Left ventricle myocardium superior (tissue), 1 donor: Measurements from ENCODE around the gene MBOAT2. TPM values are rescaled to one million over a fixed set of nuclear protein-coding genes. Genes with fewer than 3 reads are reported as not detected.
"Not testable (repeated sequence)": the region's sequence is repeated elsewhere in the genome, so short reads cannot be mapped to it uniquely, and the experiment has no call there.

Experiments
- ATAC-seq: fragments of 200-7000 bp; cut with Tn5 transposase; one replicate; pipeline ENCODE4 v1.9.1; 2020; ENCODE audit warnings: mild to moderate bottlenecking, moderate library complexity
- DNase-seq: peaks from one replicate; pipeline ENCODE4 v3.0.0-alpha.2; 2020
- intact Hi-C: fragments of 100-400 bp; cut with micrococcal nuclease; formaldehyde crosslinking; loops from one replicate; pipeline ENCODE4 v1.11.0; 2022
- total RNA-seq: library from RNA; stranded (reverse); fragmentation: NEBNext Ultra II Directional; extraction: Animal tissue kit (Norgen Biotek cat#: 25700); gene quantifications from one replicate; pipeline ENCODE4 v1.2.1, GENCODE V29; 2021
- donor health status: DM: no; HTN: yes; CAD: no; lungs with severe emphysema.

Gene MBOAT2
- total RNA-seq, 1 donor from 2014 or later: 15.5 TPM

DNA sequence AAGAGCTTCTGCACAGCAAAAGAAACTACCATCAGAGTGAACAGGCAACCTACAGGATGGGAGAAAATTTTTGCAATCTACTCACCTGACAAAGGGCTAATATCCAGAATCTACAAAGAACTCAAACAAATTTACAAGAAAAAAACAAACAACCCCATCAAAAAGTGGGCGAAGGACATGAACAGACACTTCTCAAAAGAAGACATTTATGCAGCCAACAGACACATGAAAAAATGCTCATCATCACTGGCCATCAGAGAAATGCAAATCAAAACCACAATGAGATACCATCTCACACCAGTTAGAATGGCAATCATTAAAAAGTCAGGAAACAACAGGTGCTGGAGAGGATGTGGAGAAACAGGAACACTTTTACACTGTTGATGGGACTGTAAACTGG is 30.9 kb downstream of the MBOAT2 start:
- intact Hi-C loops, DNase-seq, ATAC-seq: not testable (repeated sequence)

DNA sequence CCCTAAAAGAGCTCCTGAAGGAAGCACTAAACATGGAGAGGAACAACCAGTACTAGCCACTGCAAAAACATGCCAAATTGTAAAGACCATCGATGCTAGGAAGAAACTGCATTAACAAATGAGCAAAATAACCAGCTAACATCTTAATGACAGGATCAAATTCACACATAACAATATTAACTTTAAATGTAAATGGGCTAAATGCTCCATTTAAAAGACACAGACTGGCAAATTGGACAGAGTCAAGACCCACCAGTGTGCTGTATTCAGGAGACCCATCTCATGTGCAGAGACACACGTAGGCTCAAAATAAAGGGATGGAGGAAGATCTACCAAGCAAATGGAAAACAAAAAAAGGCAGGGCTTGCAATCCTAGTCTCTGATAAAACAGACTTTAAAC is 34.1 kb downstream of the MBOAT2 start:
- ATAC-seq, intact Hi-C loops, DNase-seq: not testable (repeated sequence)

DNA sequence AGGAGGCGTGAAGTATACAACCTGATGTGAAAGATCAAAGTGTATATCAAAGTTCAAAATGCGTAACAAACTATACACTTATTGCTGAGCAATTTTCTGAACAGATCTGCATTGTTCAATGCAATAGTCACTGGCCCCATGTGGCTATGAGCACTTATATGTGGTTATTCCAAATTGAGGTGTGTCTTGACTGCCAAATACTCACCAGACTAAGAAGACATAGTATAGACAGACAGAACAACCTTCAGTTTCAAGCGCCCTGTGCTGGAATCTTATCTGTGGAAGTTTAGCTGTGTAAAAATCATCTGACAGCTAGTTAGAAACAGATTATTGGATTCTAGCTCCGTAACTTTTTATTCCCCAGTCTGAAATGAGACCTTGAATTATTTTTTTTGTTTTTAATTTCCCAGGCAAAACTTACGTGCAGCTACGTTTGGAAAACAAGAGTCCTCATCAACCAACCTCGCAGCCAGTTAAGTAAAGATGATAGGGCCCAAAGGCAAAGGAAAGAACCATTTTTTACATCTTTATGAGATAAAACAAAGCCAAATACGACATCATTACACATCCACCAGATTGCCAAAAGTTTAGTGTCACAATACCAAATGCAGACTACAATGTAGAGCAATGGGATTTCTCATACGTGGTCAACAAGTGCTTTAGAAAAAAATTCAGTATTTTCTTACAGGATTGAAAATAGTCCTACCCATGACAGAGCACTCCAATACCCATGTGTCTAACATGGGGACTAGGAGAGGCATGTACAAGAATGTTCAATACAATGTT is 37.2 kb downstream of the MBOAT2 start:
- intact Hi-C loops: no loop called here
- ATAC-seq (no peak), DNase-seq (no peak)

DNA sequence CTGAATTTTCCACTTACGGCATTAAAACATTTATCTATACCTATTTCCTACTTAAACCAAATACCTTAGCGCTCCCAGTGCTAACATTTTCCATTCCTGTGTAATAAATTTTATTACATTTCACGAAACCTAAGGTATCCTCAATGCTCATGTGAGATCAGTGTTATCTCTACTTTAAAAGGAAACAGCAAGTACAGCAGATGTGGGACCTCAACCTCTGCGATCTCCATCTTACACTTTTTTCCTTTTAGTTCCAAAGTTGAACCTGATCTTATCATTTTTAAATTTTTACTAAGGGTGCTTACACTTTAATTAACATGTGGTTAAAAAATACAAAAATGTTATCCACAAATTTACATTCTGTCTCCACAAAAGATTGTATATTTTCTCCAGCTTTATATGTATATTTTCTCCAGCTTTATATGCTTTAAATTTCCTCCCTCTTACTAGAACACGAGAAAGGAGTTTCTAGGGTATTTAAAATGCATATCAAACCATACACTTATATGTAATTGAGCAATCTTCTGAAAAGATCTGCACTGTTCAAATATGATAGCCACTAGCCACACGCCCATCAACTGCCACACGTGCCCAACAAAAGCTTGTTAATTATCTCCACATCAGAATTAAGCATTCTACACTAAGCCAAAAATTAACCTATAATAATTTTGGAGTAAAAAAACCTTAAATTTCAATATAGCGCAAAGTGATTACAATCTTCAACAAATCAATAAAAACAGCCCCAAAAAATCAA is 38.1 kb downstream of the MBOAT2 start:
- intact Hi-C loops: no loop called here
- no peak for DNase-seq
- ATAC-seq: no peak

DNA sequence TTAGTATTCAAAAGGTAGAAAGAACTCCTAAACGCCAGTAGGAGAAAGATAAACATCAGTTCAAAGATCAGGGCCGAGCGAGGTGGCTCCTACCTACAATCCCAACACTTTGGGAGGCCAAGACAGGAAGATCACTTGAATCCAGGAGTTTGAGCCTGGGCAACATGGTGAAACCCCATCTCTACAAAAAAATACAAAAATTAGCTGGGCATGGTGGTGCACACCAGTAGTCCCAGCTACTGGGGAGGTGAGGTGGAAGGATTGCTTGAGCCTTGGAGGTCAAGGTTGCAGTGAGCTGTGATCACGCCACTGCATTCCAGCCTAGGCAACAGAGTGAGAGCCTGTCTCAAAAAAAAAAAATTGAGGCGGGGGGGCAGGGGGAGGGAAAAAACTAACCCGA is 40.6 kb downstream of the MBOAT2 start:
- intact Hi-C loops: no loop called here
- DNase-seq: no peak
- no peak for ATAC-seq

DNA sequence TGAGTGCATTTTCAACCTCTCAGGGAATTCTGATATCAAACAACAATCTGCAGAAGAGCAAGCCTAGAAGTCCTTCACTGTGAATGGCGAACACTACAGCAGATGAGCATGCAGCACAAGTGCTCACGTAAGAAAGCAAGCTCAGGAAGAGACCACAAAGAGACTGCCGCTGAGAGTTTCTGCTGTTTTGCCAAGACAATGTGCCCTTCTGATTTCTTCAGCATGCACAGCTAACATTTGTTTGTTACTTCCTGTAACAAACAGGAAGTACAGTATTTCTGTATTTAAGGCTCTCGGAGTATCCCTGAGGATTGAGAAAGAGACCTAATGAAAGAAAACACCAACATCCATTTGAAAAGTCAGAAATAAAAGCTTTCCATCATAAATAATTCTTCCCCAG is 45.9 kb downstream of the MBOAT2 start:
- ATAC-seq: no peak
- intact Hi-C loops: no loop called here
- no peak for DNase-seq

DNA sequence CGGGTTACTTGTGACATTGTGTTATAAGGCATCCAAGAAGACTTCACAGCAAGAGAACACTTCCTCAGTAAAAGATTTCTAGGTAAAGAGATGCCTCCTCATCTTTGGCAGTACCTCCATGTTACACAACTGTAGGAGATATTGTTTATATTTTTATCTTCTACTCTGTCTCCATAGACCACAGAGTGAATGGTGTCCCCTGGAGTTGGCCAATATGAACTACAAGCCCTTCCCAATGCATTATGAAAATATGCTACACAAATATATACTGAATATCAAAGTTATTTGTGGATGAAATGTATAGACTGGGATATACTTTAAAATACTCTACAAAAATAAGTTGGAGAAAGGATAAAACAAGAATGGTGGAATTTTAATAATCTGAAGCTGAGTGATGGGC is 46.7 kb downstream of the MBOAT2 start:
- no peak for ATAC-seq
- intact Hi-C loops: no loop called here
- no peak for DNase-seq

DNA sequence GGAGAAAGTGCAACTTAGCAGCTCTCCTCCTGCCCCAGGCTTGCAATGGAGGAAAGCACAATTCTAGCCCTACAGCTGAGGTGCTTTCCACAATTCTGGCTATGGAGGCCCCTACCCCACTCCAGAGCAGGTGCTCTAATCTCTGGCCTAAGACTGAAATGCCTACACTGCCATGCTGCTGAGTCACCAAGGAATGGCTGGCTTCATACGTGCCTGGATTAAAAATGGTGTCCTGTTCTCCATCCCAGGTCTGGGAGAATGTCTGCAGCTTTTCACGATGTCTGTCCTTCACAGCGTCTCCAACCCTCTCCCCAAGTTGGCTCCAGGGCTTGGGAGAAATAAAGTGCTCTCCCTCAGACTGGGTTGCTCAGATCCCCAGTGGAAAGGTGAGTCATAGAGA is 48.5 kb downstream of the MBOAT2 start:
- DNase-seq (no peak), ATAC-seq (no peak)
- intact Hi-C loops: no loop called here

DNA sequence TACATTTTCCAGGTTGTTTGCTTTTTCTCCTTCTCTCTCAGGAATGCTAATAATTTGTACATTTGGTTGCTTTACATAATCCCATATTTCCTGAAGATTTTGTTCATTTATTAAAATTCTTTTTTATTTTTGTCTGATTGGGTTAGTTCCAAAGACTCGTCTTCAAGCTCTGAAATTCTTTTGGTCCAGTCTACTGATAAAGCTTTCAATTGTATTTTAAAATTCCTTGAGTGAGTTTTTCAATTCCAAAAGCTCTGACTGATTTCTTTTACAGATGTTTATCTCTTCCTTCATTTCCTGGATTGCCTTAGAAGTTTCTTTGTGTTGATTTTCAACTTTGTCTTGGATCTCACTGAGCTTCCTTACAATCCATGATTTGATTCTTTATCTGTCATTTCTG is 50.0 kb downstream of the MBOAT2 start:
- ATAC-seq (no peak), DNase-seq (no peak)
- intact Hi-C loops: no loop called here

DNA sequence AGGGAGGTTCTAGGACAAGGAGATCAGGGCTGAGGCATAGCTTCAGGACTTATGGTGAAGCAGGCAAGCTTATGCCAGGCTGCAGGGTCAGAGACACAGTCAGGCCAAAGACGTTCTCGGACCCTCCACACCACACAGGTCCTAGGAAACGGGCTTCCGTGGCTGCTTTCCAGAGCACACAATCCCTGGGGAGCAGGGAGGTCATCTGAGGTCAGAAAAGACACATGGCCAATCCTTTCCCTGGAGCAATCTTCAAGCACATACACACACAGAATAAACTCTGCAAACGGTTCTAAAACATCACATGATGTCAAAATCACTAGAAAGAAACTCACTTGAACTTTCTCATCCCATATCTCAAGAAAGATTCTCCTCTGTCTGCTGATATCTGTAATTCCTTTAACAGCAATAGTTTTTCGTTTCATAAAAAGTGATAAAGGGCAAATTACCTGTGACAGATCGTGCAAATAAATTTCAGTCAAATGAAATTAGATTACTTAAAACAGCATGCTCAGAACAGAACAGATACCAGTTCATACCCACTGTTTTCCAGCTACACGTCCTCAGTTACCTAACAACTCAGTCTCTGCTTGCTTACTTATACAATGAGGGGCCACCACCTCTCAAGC is 63.9 kb downstream of the MBOAT2 start:
- no peak for DNase-seq
- no peak for ATAC-seq
- intact Hi-C loops: no loop called here

DNA sequence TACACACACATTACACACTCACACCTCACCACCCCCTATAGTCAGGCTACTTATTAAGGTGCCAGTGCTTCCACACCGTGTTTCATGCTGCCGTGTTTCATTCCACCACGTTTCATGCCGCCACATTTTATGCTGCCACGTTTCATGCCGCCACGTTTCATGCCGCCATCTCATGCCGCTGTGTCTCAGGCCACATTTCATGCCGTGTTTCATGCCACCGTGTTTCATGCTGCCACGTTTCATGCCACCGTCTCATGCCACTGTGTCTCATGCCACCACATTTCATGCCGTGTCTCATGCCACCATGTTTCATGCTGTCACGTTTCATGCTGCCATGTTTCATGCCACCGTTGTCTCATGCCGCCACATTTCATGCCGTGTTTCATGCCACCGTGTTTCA is 65.1 kb downstream of the MBOAT2 start:
- intact Hi-C loops: no loop called here
- ATAC-seq: no peak
- DNase-seq: no peak

DNA sequence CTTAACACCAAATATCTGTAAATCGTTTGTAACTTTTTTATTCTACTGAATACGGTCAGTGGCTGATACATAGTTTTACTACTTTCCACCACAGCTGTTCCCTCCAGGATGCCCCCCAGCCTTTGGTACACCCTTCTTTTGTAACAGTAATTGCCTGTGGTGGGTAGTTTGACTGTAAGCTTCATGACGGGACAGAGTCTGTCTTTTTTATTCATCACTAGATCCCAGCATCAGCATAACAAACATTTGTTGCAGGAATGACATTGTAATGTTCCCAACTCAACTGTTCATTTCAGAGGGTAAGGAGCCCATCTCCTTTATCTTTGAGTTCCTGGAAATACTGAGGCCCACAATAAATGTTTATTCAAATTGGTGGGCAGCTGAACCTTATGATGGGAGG is 67.5 kb downstream of the MBOAT2 start:
- DNase-seq (no peak), ATAC-seq (no peak)
- intact Hi-C loops: no loop called here

DNA sequence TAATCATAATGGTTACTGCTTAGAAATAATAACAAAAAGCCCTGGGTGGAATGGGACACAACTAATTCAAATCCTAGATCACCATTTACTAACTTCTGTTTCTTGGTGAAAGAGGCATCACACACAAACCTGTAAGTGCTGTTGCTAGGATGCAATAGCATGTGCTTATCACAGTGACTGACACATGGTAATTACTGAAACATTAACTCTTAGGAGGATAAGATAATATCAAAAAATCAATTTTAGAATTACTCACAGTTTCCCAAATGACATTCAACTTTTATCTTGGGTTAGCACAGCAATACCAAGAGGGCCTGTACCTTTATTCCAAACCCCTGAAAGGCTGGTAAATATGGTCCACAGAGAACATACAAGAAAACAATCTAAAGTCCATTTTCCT is 69.1 kb downstream of the MBOAT2 start:
- DNase-seq: no peak
- ATAC-seq: no peak
- intact Hi-C loops: no loop called here

DNA sequence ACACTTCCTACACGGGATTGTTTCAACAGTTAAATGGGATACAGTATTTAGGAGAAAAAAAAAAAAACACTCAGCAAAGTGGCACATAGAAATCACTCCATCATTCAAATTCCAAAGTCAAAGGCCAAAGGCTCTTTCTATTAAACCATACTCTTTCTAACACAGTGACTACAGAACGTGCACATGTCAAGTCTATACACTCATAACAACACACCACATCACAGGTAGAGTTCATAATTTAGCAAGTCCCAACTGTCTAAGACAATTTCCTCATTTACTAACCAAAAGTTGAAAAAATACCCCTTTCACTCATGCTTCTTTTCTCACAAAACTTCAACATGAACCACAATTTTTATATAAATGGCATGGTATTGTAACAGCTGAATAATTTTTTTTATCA is 70.8 kb downstream of the MBOAT2 start:
- ATAC-seq: no peak
- intact Hi-C loops: no loop called here

DNA sequence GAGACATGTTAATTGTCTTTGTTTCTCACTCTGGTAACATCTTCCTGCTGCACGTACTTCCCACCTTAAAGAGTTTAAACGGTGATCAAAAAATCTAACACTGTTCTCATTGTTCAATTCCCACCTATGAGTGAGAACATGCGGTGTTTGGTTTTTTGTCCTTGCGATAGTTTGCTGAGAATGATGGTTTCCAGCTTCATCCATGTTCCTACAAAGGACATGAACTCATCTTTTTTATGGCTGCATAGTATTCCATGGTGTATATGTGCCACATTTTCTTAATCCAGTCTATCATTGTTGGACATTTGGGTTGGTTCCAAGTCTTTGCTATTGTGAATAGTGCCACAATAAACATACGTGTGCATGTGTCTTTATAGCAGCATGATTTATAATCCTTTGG is 73.3 kb downstream of the MBOAT2 start:
- intact Hi-C loops, DNase-seq, ATAC-seq: not testable (repeated sequence)

More for the DNA sequence above, 70.8 kb downstream of the MBOAT2 start:
- no peak for DNase-seq

DNA sequence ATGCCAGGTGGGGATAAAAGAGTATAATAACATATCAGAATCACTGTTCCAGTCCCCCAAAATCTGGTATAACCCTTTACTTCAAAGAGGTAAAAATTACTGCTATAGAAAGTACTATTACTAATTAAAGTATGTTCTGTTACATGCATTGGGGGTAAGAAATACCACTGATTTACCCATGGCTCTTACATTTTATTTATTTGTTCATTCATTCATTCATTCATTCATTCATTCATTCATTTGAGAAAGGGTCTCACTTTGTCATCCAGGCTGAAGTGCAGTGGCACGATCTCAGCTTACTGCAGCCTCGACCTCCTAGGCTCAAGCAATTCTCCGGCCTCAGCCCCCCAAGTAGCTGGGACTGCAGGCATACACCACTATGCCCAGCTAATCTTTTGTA is 74.4 kb downstream of the MBOAT2 start:
- intact Hi-C loops: no loop called here
- ATAC-seq: no peak
- DNase-seq: no peak

DNA sequence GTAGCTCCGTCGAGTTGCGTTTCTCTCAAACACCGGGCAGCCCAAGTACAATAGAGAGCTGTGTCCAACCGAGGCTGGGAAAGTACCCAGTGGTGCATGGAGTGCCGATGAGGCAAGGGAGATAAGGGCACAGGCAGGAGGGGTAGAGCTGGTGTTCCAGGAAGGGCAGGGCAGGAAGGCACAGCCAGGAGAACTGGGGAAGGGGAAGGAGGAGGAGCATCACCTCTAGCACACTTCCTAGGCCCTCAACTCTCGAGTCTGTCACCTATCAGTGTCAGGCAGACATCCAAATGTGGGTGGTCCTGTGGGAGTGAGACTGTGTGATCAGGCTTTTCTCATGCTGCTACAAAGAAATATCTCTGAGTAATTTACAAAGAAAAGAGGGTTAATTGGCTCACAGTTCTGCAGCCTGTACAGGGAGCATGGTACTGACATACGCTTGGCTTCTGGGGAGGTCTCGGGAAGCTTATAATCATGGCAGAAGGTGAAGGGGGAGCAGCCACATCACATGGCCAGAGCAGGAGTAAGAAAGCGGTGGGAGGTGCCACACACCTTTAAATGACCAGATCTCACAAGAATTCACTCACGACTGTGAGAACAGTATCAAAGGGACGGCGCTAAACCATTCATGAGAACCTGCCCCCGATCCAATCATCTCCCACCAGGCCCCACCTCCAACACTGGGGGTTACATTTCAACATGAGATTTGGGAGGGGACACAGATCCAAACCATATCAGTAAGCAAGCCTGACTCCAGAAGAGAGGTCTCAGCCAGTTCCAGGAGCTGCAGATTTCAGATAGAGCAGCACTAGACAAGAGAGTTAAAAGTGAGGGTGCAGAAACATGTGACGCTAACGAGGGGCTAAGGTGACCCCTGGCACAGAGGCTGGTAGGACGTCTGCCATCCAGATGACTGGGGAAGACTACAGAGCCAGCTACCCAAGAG is 75.7 kb downstream of the MBOAT2 start:
- ATAC-seq (peak; percentile 94), DNase-seq (no peak)
- intact Hi-C loops: no loop called here

DNA sequence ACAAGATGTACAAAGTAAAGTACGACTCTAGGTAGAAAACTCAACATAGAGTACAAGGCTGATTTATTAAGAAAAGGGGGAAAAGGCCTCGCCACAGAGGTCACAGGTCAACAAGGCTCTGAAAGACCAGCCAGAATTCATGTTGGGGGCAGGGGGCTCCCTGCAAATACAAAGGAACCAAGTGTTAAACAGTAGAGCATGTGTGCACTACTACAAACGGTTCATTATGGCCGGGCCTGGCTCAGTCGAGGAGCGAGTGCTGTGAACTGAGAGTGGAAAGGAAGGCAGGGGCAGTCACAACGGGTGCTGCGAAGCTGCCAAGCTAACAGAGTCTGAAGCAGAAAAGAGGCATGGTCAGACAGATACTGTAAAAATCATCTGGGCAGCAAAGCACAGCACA is 77.1 kb downstream of the MBOAT2 start:
- DNase-seq (no peak), ATAC-seq (peak; percentile 27)
- intact Hi-C loops: no loop called here

DNA sequence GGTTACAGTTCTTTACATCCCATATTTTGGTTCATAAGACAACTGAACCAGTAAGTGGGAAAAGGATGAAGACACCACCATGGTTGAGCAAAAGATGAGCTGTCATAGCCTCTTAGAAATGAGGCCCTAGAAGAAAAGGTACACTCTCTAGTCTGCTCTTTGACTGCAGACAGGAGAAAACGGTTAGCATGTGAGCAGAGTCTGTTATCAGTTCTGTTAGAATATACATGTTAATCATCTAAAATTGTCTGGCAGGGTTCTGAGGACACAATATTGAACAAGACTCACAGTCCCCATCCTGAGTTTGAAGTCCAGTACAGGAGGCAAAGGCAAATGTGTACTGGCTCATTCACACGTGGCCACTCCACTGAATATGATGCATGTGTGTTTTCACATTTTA is 78.1 kb downstream of the MBOAT2 start:
- intact Hi-C loops: no loop called here
- ATAC-seq: no peak
- DNase-seq: no peak
